GM18868 (cell line): ENCODE measurements around the gene CAPZA1.

Experiments
- ATAC-seq: cut with Tn5 transposase; IDR thresholded peaks from one replicate; pipeline ENCODE4 v1.9.1; 2021; ENCODE audit warnings: mild to moderate bottlenecking, moderate library complexity; ENCODE audit not compliant: unreplicated experiment

The CAPZA1 gene

DNA sequence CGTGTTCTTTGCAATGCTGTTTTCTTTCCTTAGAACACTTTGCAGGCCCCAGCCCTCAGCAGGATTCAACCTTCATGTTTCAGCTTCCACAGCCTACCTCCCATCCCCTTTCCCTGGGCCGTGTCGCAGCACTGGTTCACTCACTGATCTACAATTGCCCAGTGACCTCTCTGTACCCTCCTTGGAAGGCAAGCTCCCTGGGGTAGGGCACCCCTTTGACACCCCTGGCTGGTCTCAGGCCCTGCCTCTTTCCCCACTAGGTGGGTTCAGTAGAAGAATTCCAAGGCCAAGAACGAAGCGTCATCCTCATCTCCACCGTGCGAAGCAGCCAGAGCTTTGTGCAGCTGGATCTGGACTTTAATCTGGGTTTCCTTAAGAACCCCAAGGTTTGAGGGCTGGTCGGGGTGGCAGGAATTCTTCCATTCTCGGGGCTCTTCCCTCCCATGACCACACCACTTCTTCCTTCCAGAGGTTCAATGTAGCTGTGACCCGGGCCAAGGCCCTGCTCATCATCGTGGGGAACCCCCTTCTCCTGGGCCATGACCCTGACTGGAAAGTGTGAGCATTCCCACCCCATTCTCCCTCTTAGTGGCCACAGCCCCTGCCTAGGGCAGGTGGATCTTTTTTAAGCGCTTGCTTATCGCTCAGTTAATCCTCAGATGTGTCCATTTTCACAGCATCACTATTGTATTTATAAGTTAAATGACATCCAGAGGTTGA lies 80.0 kb downstream of the CAPZA1 start:
- no peak for ATAC-seq

- peak; percentile 42 for ATAC-seq
Observed at GRCh38 chr1:112700290-112701226, 80.9 kb downstream of the CAPZA1 start.

DNA sequence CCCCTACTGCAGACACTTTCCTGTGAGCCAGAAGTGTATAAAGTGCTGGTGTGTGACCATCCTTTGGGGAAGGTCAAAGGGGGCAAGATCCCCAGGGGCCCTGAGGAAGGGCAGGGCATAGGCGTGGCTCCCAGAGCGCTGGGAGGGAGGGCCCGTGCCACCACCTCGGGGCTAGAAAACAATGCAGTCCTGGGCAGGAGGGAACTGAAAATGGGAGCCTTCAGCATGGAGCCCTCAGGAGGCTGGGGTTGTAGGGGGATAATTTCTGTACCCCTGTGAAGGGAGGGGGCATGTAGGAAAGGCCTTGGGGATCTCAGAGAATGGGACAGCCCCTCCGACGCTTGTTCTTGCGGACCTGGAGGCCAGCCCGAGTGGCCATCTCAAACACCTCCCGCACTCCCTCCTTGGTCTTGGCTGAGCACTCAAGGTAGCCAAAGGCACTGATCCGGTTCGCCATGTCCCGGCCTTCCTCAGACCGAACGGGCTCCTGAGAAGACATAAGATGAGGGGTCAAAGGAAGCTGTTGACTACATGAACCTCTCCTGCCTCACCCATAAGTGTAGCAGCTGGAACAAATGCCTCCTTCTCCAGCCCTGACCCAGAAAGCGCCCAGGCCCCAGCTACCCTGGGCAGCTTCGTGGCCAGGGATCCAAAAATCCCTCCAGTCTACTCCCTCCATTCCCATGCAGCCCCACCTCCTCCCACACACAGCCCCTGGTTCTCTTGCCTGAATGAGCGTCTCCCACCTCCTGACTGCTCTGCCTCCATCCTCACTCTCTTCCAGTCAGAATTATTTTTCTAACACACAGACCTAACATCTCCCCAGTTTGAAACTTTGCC lies 81.8 kb downstream of the CAPZA1 start:
- no peak for ATAC-seq

DNA sequence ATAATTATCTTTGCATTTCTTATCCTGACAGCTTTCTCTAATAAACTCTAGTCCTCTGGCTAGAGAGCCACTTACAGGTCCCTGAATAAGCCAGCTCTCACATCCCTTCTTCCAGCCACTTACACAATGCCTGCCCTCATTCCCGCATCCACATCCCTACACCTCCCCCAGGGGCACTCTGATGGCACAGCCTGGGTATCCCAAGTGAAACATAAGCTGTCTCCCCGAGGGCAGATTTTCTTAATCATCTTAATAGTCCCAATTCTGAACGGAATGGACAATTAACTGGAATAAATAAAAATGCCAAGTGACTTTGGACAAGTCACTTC lies 82.4 kb downstream of the CAPZA1 start:
- ATAC-seq = no peak

GRCh38 chr1:112702420-112703261 lies 83.0 kb downstream of the CAPZA1 start:
- no peak for ATAC-seq

- no peak for ATAC-seq
Observed at GRCh38 chr1:112703706-112704105, 84.1 kb downstream of the CAPZA1 start.

DNA sequence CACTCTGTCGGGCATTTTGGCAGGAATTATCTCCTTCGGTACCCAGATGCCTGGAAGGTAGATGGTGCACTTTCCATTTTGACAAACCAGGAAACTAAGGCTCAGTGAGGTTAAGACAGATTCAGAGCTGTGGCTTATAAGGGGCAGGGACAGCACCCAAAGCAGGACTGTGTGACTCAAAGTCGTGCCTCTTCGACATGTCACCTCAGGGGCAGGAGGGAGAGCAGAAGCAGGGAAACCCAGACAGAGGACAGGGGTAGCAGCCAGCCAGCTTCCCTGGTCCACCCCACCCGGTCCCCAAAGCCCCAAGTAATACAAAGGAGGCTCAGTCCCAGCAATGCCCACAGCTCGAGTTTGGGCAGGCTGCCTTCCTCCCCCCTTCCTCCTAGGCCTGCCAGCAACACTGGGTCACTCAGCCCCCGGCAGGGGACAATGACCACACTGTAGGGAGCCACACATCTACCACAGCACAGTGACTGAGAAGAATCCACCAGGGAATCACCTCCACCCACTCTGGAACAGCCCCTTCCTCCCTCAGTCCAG lies 84.8 kb downstream of the CAPZA1 start:
- no peak for ATAC-seq

DNA sequence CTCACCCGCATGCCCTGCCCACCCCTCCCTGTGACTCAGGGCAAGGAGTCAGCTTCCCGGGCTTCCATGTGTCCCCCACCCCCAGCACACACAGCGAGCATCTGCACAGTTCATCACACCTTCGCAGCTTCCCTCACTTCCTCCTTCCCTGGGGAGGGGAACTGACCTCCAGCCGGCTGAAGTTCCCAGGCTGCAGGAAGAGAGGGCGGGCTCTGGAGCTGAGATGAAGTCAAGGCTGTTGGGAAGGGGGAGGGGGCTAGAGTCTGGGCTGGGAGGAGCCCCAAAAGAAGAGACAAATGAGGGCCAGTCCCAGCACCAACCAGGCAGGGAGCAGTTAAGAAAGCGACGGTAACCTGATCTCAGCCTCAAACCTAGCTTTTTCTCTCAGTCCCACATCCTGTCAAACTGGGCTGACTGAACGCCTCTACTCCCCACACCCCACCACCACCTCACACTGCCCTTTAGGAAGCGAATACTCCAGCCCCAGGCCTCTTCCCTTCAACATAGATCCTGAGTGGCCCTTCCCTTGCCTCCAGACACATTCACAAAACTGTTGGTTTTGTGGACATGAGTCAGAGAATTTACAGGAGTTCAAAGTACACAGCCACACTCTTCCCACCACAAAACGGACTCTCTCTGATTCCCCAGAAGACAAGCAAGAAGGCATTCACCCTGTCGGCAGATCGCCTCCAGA lies 85.4 kb downstream of the CAPZA1 start:
- ATAC-seq = peak; percentile 68

- ATAC-seq = peak; percentile 68
Observed at GRCh38 chr1:112706505-112707220, 87.0 kb downstream of the CAPZA1 start, which contains the start of gene RHOC. RHOC (minus strand) TSS chr1:112707127; CDS start chr1:112703799, 3,328 bp downstream.

GRCh38 chr1:112707221-112708001 lies 87.8 kb downstream of the CAPZA1 start:
- peak; percentile 50 for ATAC-seq

GRCh38 chr1:112708002-112708448 lies 88.4 kb downstream of the CAPZA1 start:
- no peak for ATAC-seq

GRCh38 chr1:112708489-112708888 lies 88.9 kb downstream of the CAPZA1 start:
- no peak for ATAC-seq

DNA sequence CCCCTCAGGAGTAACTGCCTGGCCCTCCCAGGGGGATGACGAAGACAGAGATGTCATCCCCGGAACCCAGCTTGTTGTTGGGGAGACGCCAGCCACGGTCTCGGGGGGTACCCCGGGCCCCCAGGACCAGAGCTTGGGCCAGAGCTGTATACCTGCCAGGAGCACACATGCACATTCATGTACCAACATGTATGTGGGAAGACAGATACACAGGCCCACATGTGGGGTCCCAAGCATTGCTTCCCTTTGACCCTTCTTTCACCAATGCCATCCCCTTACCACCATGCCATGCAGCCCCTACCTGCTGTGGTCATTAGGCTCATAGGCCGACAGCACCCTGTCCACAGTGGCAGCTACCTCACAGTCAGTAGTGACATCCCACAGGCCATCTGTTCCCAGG lies 90.5 kb downstream of the CAPZA1 start:
- ATAC-seq = no peak

GRCh38 chr1:112710586-112710985 lies 91.0 kb downstream of the CAPZA1 start:
- no peak for ATAC-seq

- no peak for ATAC-seq
Observed at GRCh38 chr1:112711041-112711440, 91.4 kb downstream of the CAPZA1 start.

- ATAC-seq = no peak
Observed at GRCh38 chr1:112711670-112712069, 92.0 kb downstream of the CAPZA1 start.

GRCh38 chr1:112712191-112712590 lies 92.6 kb downstream of the CAPZA1 start:
- no peak for ATAC-seq

GRCh38 chr1:112712701-112713128 lies 93.1 kb downstream of the CAPZA1 start:
- ATAC-seq = no peak
